HG02943 (cell line): ENCODE measurements around the gene ASAP2.

Experiments used
- ATAC-seq: cut with Tn5 transposase; IDR thresholded peaks from one replicate; pipeline ENCODE4 v1.9.1; 2021; ENCODE audit warnings: mild to moderate bottlenecking, low read depth, moderate library complexity; ENCODE audit not compliant: unreplicated experiment

The ASAP2 gene

DNA sequence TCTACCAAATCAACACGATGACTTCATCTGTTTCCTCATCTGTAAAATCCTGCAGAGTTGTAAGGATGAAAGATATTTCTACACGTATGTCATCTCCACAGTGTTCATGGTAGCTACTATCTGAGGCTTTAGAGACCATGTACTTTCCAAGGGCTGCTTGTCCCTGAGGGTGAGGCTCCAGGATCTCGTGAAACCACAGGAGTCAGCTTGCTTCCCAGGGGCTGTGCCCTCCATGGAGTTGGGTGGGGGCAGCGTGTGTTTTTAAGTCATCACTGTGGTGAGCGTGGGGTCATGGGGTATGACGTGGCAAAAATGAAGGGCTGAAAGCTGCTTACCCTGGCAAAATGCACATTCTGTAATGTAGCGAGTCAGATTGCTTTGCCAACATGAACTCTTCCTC lies 81.6 kb downstream of the ASAP2 start:
- ATAC-seq, result no peak

DNA sequence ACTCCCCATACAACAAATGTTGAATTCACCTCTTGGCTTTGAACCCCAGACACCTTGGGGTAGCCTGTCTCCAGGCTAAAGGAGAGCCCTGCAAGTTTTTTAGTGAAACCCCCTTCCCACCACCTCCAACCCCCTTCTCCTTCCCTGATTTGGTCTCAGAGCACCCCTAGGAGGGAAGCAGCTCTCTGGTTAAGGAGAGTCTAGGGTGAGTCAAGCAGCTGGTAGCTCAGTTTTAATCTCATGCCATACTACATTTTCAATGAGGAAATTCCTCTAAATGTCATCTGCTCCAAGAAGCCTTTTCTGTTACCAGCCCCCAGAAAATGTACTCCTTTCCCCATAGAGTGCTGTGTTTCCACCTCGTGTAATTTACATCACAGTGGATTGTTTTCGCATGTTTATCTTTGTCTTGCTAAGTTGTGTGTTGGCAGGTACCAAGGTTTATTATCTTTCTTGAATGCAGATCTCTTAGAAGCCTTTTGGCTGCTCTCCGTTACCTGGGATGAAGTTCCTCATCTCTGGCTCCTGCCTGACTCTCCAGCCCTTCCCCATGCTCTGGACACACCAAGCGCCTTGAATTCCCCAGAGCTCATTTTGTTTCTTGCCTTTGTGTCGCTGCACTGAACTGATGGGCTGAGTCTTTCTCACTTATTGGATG lies 82.2 kb downstream of the ASAP2 start:
- ATAC-seq, result no peak

DNA sequence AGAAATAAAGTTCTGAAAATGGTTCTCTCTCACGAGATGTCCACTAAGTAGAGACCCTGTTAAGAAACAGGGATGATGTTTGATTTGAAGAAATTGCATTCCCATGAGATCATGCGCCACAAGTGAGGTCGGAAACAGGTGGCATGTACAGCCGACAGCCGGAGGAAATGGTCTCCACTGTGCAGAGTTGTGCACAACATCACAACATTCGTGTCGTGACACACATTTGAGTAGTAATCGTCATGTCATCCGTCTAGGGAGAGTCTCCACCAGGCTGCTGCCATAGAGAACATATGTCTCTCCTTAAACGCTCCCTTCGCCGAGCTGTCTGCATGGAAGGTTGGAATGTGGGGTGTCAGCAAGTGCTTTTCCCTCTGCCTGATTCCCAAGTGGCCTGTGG lies 84.7 kb downstream of the ASAP2 start:
- no peak for ATAC-seq

DNA sequence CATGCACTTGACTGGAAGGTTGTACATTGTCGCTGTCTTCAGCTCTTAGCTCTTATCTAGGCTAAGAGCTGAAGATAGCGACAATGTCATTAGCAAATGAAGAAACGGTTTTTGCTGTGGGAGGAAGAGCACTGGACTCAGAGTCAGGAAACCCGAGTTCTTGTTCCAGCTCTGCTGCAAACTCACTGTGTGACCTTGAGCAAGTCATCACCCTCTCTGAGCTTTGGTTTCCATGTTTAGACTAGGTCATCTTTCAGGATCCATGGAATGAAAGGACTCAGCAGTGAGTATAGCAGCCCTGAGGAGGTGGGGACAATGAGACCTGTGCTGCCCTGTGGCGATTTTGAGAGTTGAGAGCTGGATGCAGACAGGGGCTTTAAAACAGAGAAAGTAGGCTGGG lies 85.3 kb downstream of the ASAP2 start:
- no peak for ATAC-seq

DNA sequence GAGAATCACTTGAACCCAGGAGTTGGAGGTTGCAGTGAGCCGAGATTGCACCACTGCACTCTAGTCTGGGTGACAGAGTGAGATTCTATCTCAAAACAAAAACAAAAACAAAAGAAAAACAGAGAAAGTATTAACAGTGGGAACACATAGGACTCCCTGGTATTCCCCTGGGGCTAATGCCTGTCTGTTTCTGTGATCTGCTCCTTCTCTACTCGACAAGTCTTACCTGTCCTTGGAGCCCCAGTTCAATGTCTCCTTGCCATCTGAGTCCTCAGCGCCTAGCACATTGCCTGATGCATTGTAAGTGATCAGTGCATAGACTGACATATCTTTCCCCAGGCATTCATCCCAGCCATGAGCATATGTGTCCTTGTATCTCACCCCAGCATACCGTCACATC lies 85.8 kb downstream of the ASAP2 start:
- no peak for ATAC-seq

DNA sequence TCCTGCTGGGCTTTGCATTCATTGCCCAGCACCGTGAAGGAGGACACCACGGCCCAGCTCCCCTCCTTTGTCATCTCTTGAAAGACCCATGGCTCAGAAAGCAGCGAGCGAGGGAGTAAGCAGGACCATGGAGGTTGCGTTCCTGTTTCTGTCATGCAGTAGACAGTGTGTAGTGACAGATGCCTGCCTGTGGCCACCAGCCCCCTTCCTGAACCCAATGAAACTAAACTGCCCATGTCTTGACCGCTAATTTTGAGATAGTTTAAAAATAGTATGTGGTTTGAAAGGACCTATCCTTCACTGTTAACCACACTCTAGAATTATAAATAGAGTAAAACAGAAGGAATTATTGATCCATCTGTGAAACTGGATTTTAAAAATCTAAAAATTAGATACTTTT lies 88.2 kb downstream of the ASAP2 start:
- ATAC-seq, result no peak

DNA sequence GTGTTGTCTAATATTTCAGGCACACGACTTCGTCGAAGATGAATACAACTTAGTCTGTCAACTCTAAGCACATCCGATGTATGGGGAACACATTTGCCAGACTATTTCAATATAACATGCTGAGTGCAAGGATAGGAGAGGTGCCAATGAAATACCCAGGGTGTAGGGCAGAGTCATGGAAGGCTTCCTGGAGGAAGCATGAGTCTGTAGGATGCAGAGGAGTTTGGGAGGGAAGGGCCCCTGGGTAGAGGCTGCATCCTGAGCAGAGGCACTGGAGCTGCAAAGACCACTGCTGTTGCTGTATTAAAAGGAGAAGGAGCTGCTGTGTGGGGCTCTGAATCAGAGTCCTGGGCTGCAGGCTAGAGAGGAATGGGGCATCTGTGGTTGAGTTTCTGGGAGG lies 89.9 kb downstream of the ASAP2 start:
- no peak for ATAC-seq

DNA sequence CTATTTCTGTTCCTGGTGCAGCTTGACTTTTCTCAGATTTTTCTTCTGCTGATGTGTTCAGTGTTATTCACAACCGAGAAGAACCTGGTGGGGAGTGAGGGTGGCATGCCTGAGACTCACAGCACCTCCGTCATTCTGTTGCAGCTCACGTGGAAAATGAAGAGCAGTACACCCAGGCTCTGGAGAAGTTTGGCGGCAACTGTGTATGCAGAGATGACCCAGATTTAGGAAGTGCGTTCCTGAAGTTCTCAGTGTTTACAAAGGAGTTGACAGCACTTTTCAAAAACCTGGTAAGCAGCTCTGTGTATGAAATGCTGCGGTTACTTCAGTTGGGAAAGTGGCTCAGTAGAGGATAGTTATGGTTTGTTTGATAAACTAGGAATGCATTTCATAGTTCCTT lies 90.5 kb downstream of the ASAP2 start:
- no peak for ATAC-seq

DNA sequence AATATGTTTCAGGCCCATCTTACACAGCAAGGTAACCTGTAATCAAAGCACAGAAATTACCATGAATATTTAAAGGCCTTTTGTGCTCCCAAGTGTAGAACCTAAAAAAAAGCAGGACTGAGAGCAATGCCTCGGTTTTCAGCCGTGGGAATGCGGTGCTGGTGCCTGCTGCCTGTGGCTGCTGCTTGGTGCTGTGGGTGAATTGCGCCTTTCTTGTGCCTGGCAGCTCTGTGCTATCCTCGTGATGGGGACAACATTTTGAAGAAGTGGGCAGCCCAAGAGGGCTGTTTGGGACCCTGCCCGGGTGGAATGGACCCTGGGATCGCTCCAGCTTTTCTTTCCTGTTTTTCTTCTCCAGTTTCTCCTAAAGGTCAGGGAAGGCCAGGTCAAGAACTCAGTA lies 91.2 kb downstream of the ASAP2 start:
- ATAC-seq, result no peak

DNA sequence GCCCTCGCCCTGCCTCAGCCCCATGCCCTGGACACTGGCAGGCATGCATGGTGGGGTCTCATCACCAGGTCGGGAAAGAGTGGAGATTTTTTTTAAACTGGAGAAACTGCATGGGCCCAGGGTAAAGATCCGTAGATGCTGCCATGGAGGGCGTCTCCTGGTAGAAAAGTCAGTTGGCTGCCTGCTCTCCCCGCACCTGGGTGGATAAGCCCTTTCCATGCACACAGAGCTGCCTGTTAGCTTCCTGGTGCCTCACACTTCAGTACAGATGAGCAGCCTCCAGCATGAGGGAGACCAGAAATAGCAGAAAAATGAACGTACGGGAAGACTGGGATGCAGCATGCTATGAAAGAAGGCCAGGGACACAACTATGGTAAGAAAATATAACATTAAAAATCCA lies 92.0 kb downstream of the ASAP2 start:
- ATAC-seq, result no peak

DNA sequence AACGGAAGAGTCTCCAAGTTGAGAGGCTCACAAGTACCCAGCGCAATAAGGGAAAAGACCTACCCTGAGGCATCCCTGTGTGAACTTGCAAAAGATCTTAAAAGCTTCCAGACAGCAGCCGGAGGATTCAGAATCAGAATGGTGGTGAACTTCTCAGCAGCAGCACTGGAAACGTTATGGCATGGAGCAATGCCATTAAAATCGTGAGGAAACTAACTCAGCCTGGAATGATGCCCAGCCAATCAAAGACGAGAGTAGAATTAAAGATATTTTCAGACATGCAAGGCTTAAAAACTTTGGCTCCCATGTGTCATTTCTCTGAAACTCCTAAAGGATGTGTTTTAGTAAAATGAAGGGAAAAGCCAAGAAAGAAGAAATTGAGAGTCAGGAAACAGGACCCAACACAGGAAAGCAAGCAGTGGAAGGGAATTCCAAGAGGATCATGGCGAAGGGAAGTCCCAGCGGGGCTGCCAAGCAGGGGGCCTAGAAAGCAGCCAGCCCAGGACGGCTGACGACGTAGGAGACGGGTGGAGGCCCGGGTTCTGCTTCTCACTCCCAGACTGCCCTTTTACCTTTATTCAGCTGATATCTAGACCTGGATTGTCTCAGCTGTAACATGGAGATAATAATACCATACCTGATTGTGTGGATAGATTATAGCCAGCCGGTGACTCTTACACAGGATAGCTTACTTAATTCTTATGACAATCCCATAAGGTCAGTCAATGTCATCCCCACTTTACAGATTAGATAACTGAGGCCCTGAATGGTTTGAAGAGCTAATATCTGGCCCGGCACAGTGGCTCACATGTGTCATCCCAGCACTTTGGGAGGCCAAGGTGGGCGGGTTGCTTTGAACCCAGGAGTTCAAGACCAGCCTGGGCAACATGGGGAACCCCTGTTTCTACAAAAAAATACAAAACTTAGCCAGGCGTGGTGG lies 92.8 kb downstream of the ASAP2 start:
- no peak for ATAC-seq

DNA sequence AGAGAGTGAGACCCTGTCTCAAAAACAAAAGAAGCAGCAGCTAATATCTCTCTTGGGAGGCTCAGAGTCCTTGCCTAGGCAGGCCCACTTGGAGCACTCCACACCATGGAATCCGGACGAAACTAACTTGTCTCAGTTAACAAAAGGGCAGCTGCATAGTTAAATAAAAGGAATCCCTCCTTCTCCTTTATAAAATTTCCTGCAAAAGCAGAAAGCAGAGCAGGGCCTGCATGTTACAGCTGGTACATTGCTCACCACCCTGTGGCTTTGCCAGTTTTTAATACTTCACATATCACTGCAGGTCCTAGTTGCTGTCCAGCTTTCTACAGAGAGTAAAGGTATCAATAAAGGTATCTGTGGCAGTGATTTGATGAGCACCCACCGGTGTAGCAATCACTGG lies 93.6 kb downstream of the ASAP2 start:
- no peak for ATAC-seq

DNA sequence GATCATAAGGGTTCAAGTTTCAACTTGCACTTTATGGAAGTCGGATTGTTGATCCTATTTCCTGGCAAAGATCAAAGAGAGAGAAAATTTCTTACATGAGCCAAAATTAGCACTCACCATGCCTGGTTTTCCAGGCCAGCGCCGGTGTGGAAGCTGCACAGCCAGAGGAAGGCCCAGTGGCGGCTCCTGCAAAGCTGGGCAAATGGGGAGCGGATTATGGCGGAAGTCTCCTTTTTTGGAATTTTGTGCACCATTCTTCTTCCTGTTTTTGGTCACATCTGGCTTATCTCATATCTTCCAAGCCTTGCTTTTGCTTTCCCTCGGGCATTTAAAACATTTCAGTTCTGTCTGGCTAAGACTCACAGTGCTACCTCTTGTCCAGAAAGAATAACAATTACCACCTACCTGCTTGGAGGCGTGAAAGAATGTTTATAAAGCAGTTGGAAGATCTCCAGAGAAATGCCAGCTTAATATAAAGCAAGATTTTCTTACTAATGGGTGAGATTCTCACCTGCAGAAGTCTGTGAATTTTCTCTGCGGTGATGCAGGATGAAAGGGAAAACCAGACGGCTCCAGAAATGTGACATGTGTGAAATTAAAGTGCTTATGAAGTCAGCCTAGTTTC lies 94.3 kb downstream of the ASAP2 start:
- ATAC-seq, result no peak

DNA sequence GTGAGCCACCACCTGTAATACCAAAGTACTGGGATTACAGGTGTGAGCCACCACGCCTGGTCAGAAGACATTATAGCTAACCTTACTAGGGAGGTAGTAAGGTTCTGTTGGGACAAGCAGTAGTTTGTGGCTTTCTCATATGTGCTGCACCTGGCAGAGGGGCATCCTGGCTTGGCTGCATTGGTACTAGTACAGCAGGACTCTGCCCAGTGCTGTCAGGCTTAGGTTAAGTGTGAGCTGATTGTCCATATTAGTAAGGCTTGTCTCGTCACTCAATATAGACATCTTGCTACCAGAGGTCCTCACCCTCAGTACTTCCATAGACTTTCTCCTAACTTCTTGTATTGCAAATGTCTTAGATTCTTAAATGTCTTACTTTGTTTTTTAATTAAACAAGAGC lies 96.1 kb downstream of the ASAP2 start:
- no peak for ATAC-seq

DNA sequence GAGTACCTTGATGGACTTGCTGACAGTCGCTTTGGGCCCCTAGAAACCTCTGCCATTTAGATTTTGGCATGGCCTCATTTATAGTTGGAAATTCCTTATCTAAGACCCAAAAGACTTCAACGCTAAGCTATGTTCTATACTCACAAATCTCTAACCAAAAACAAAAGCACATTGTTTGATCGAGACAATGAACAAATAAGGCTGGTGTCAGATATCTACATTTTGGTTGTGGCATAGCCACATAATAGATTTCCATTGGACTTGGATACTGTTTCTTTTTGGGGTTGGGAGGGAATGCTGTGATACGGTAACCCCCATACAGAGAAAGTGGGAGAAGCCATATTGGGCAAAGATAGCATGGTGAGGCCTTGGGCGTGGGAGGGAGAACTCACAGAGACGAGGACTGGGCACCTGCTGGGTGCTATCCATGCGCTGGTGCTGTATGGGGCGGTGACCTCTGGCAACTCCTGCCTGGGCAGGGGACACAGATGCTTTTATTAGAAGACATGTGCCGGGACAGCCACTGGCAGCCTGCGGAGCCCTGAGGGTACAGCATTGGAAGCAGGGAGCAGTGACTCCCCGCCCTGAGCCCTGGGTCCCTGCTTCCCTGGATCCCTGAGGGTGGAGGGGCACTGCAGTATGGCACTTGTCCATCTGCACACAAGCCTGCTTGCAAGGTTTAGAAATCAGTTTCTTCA lies 97.1 kb downstream of the ASAP2 start:
- ATAC-seq, result no peak

DNA sequence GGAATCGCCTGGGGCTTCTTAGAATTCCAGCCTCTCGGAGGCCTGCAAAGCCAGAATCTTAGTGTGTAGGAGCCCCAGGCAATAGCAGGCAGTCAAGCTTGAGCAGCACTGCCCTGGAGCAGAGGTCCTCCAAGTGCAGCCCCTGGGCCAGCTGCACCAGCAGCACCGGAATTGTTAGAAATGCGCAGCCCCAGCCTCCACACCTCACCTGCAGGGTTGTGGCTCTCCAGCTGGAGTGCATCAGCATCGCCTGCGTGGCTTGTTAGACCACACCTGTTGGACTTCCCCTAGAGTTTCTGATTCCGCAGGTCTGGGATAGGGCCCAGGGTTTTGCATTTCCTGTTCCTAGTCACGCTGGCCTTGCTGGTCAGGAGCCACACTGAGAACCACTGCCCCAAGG lies 100.3 kb downstream of the ASAP2 start:
- ATAC-seq, result no peak

DNA sequence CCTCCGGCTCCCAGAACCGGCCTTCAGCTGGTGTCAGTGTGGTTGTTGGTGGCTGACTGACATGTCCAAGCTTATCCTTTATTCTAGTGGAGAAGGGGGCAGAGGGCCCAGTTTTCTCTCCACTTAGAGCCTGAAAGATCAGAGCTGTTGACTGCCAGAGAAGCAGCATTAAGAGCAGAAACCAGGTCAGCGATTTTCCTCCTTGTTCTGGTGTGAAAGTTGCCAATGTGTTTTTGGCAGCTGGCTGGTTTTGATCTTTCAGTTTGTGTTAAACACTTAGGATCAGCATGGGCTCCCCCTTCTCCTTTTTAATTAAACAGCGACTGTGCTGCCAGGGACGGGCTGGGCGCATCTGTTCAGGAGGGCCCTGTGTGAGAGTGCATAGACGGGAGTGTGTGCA lies 100.9 kb downstream of the ASAP2 start:
- no peak for ATAC-seq

DNA sequence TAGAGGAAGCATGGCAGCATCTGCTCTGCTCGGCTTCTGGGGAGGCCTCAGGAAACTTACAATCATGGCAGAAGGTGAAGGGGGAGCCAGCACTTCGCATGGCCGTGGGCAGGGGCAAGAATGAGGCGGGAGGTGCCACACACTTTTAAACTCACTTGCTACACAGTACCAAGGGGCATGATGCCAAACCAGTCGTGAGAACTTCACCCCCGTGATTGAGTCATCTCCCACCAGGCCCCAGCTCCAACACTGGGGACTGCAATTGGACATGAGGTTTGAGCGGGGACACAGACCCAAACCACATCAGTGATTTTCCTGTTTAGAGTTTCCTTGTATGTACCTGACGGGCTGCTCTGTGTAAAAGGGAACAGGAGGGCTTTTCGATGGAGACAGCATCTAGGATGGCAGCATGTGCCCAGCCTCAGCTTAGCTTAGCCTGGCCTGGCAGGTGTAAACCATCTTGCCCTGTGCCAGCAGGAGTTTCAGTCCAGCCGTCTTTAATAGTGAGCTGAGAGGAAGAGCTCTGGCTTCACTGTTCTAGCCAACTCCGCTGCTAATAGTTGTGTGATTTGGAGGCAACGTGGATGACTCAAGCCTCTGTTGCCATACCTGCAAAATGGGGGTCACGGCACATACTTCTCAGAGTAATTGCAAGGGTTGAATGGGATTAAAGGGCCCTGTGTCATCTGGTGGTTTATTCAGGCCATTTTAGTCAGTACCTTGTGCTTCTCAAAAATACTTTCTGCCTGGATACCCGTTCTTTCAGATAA lies 101.8 kb downstream of the ASAP2 start:
- ATAC-seq, result no peak

DNA sequence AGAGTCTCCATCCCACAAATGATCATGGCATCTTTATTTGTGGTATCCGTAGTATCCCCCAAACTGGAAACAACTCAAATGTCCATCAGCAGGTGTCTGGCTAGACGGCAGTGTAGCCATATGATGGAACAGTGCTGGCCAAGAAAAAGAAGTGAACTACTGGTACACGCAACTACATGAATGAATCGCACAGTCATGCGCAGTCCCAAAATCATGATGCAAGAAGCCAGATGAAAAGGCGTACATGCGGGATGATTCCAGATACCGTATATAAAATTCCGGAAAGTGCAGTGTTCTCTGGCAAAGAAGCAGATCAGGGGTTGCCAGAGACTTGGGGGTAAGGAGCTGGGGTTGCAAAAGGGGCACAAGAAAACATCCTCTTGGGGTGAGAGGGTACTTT lies 102.5 kb downstream of the ASAP2 start:
- ATAC-seq, result no peak

DNA sequence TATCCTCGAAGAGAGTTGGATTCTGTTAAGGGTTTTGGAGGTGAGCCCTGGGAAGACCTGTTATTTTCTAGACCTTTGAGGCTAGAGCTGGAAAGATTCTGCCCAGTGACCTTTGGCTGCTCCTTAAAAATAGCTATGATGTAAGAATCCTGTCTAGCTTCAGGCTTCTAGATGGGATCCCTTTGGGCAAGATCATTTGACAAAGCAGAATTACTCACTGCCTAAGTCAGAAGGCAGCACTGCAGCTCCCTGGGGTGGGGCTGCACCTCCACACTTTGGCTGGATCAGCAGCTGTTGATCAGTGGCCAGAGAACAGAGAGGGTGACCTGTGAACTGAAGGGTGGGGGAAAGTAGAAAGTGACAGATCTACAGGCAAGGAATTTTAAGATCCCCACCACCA lies 103.8 kb downstream of the ASAP2 start:
- no peak for ATAC-seq
